ENCODE measurements around the gene BMS1. TPM values are rescaled to one million over a fixed set of nuclear protein-coding genes. Genes with fewer than 3 reads are reported as not detected.
"Not testable (repeated sequence)": the region's sequence is repeated elsewhere in the genome, so short reads cannot be mapped to it uniquely, and the experiment has no call there.

The BMS1 gene
- total RNA-seq, 2 donors from 2014 or later = 8.8 to 18.7 TPM

DNA sequence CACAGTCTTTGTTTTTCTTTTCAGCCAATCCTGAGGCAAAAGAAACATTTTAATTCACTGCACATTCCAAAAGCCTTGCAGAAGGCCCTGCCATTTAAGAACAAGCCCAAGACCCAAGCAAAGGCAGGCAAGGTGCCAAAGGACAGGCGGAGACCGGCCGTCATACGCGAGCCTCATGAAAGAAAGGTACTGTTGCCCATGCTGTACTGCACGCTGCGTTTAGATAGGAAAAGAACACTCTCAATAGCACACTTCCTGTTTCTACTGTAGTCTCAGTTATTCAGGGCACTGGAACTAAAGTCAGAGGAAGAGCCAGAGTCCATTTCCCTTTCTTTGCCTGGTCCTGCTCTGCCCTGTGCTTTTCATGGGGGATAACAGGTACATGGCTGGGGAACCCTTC lies 47.6 kb downstream of the BMS1 start:
- Histone ChIP-seq H3K4me3 (no peak overlapping the region), H3K9me3 (no peaks in the 10 kb centered on the region), H3K36me3 (peaks cover 21% of the 10 kb centered on the region), H3K27ac (no peak overlapping the region), H3K27me3 (replicated peaks; ENCODE audit: insufficient read depth) (no peaks in the 10 kb centered on the region), H3K4me1 (ENCODE audit: control insufficient read depth in 1 of 2, low read depth in 2 of 2) (no peaks in the 10 kb centered on the region)
- no peak for DNase-seq (ENCODE audit: low spot score)
- TF ChIP-seq, protein P1, sequence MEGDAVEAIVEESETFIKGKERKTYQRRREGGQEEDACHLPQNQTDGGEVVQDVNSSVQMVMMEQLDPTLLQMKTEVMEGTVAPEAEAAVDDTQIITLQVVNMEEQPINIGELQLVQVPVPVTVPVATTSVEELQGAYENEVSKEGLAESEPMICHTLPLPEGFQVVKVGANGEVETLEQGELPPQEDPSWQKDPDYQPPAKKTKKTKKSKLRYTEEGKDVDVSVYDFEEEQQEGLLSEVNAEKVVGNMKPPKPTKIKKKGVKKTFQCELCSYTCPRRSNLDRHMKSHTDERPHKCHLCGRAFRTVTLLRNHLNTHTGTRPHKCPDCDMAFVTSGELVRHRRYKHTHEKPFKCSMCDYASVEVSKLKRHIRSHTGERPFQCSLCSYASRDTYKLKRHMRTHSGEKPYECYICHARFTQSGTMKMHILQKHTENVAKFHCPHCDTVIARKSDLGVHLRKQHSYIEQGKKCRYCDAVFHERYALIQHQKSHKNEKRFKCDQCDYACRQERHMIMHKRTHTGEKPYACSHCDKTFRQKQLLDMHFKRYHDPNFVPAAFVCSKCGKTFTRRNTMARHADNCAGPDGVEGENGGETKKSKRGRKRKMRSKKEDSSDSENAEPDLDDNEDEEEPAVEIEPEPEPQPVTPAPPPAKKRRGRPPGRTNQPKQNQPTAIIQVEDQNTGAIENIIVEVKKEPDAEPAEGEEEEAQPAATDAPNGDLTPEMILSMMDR (IDR thresholded peaks at IDR 0.05) = no peak
- ATAC-seq (ENCODE audit: insufficient number of reproducible peaks, low FRiP score, low read depth) = no peak

DNA sequence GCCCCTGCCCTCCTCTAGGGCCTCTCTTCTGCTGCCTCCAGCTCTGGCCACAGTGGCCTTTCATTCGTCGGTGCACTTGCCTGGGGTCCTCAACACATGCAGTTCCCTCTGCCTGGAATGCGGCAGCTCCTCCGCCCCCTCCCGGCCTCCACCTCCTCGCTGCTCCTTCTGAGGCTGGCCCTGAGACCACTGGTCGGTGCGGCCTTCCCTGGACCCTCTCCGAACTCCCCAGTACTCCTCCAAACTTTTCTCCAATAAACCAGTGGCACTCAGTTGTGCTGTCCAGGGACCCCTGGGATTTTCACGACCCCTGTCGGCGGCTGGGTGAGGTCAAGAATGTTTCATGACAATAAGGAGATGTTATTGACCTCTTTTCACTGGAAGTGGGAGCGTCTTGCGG lies 53.5 kb downstream of the BMS1 start:
- H3K9me3 ChIP-seq = no peaks in the 10 kb centered on the region
- no peak for DNase-seq (ENCODE audit: low spot score)
- TF ChIP-seq, protein P1 (IDR thresholded peaks at IDR 0.05) = no peak
- H3K4me3 ChIP-seq = no peak overlapping the region
- H3K36me3 ChIP-seq = peaks cover 9% of the 10 kb centered on the region
- H3K27ac ChIP-seq = no peak overlapping the region
- H3K4me1 ChIP-seq (ENCODE audit: control insufficient read depth in 1 of 2, low read depth in 2 of 2) = peaks cover 0 to 7% of the 10 kb centered on the region in 2 donors
- ATAC-seq (ENCODE audit: insufficient number of reproducible peaks, low FRiP score, low read depth) = no peak
- no peaks in the 10 kb centered on the region for H3K27me3 ChIP-seq (replicated peaks; ENCODE audit: insufficient read depth)

DNA sequence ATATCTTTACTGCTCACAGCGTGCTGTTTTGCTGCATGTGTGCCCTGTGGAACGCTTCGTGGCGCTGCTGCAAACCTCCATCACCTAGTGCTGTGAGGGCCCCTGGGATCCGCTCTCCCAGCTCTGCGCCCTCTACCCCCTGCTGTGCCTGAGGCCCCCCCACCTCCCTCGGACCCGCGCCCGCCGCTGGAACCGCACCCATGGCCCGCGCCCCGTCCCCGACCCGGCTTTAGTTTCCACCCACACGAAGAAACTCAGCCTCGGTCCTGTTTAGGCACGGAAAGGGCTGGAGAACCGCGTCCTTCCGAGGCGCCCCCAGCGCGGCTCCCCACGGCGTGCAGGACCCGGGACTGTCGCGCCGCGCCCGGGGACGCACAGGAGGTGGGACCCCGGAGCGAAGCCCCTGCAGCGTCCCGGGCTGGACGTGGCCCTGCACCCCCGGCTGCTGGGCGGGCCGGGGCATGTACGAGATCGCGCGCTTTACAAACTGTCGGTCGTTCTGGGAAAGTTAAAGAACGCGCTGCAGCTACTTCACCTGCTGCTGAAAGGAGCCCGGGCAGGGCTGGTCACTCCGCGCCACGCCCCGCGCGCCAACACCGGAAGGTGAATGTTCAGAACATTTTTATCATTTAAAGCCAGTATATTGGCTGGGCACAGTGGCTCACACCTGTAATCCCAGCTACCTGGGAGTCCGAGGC lies 54.3 kb downstream of the BMS1 start:
- peak overlapping the region; percentile 46 for H3K4me3 ChIP-seq
- ATAC-seq (ENCODE audit: insufficient number of reproducible peaks, low FRiP score, low read depth) = no peak

DNA sequence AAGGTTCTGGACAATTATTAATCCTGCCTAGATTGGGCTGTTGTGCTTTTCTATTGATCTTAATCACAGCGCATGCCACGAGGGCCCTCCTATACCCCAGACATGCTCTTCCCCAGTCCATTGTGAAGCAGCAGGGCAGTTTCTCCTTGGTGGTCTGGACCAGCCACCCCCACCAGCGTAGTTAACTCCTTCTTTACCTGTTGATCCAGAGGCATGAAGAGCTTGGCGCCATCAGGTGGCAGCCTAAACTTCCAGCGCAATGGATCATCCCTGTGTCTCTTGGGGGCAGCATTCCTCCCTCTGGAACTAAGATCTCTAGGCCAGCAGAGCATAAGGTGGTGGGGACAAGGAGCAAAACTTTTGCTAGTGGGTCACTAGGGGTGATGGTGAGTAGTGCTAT lies 62.2 kb downstream of the BMS1 start:
- H3K4me3 ChIP-seq; H3K4me1 ChIP-seq (ENCODE audit: control insufficient read depth in 1 of 2, low read depth in 2 of 2); DNase-seq (ENCODE audit: low spot score); H3K36me3 ChIP-seq; H3K27ac ChIP-seq; ATAC-seq (ENCODE audit: insufficient number of reproducible peaks, low FRiP score, low read depth); H3K27me3 ChIP-seq (replicated peaks; ENCODE audit: insufficient read depth); H3K9me3 ChIP-seq: not testable (repeated sequence)

More for the DNA sequence above, 54.3 kb downstream of the BMS1 start:
- H3K4me1 ChIP-seq (ENCODE audit: control insufficient read depth in 1 of 2, low read depth in 2 of 2) = peaks cover 0 to 7% of the 10 kb centered on the region in 2 donors
- H3K27me3 ChIP-seq (replicated peaks; ENCODE audit: insufficient read depth) = no peaks in the 10 kb centered on the region
- peaks cover under 1% of the 10 kb centered on the region for H3K36me3 ChIP-seq
- TF ChIP-seq, protein P1 (IDR thresholded peaks at IDR 0.05) = no peak
- no peak overlapping the region for H3K27ac ChIP-seq
- DNase-seq (ENCODE audit: low spot score) = no peak
- H3K9me3 ChIP-seq = no peaks in the 10 kb centered on the region

DNA sequence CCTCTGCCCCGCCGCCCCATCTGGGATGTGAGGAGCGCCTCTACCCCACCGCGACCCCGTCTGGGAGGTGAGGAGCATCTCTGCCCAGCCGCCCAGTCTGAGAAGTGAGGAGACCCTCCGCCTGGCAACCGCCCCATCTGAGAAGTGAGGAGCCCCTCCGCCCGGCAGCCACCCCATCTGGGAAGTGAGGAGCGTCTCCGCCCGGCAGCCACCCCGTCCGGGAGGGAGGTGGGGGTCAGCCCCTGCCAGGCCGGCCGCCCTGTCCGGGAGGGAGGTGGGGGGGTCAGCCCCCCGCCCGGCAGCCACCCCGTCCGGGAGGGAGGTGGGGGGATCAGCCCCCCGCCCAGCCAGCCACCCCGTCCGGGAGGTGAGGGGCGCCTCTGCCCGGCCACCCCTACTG lies 64.7 kb downstream of the BMS1 start:
- H3K27ac ChIP-seq; ATAC-seq (ENCODE audit: insufficient number of reproducible peaks, low FRiP score, low read depth); DNase-seq (ENCODE audit: low spot score); H3K4me1 ChIP-seq (ENCODE audit: control insufficient read depth in 1 of 2, low read depth in 2 of 2); H3K9me3 ChIP-seq; H3K4me3 ChIP-seq; H3K27me3 ChIP-seq (replicated peaks; ENCODE audit: insufficient read depth); H3K36me3 ChIP-seq: not testable (repeated sequence)

DNA sequence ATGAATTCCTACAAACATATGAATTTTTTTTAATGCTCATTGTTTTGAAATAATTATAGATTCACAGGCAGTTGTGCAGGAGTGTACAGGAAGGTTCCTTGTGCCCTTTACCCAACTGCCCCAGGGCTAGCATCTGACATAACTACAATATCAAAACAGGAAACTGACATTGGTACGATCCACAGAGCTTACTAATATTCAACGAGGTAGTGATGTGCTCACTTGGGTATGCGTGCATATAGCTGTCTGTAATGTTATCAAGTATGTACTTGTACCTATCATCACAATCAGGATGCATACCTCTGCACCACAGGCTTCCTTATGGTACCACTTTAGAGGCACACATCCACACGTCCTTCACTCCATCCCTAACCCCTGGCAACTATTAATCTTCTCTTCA lies 68.3 kb downstream of the BMS1 start:
- Histone ChIP-seq H3K27me3 (replicated peaks; ENCODE audit: insufficient read depth) (no peaks in the 10 kb centered on the region), H3K4me3 (no peak overlapping the region), H3K27ac (no peak overlapping the region), H3K36me3 (no peaks in the 10 kb centered on the region), H3K9me3 (no peaks in the 10 kb centered on the region), H3K4me1 (ENCODE audit: control insufficient read depth in 1 of 2, low read depth in 2 of 2) (no peaks in the 10 kb centered on the region)
- TF ChIP-seq, protein P1 (IDR thresholded peaks at IDR 0.05) = no peak
- DNase-seq (ENCODE audit: low spot score) (no peak), ATAC-seq (ENCODE audit: insufficient number of reproducible peaks, low FRiP score, low read depth) (no peak)

Data from thoracic aorta (tissue), 2 donors.